OCI-LY1 (cell line): ENCODE results near the gene PNPLA5.

Experiments used
- H2AFZ ChIP-seq: fragments of 200-600 bp; sonication (generic), shearing (Covaris generic); 2 replicates; pipeline ENCODE4 v1.6.0; 2014; ENCODE audit warnings: antibody characterized with exemption, mild to moderate bottlenecking, low read length
- H3F3A ChIP-seq: fragments of 200-600 bp; sonication (generic), shearing (Covaris generic); 2 replicates; pipeline ENCODE4 v1.6.0; 2014; ENCODE audit warnings: mild to moderate bottlenecking, antibody characterized with exemption, low read length, moderate library complexity; ENCODE audit not compliant: insufficient read depth
- H3K27ac ChIP-seq: fragments of 200-600 bp; sonication (generic); 2 replicates; pipeline ENCODE4 v1.5.1; 2014; ENCODE audit warnings: low read length, mixed run types, mild to moderate bottlenecking, low read depth; ENCODE audit not compliant: poor library complexity, severe bottlenecking
- H3K27me3 ChIP-seq: fragments of 200-600 bp; sonication (generic); 2 replicates; pipeline ENCODE4 v1.6.0; 2014; ENCODE audit warnings: antibody characterized with exemption, mild to moderate bottlenecking, low read length, moderate library complexity; ENCODE audit not compliant: insufficient read depth
- H3K36me3 ChIP-seq: fragments of 200-600 bp; sonication (generic); 2 replicates; pipeline ENCODE4 v1.6.1; 2014; ENCODE audit warnings: mild to moderate bottlenecking, antibody characterized with exemption, low read length, moderate library complexity, mixed read lengths; ENCODE audit not compliant: insufficient read depth
- H3K4me1 ChIP-seq: fragments of 200-600 bp; sonication (generic); 2 replicates; pipeline ENCODE4 v1.5.1; 2014; ENCODE audit warnings: mild to moderate bottlenecking, low read length, moderate library complexity; ENCODE audit not compliant: insufficient read depth, severe bottlenecking
- H3K4me2 ChIP-seq: fragments of 200-600 bp; sonication (generic), shearing (Covaris generic); 2 replicates; pipeline ENCODE4 v1.6.1; 2014; ENCODE audit warnings: low read length
- H3K4me3 ChIP-seq: fragments of 200-600 bp; sonication (generic); 2 replicates; pipeline ENCODE4 v1.5.1; 2014; ENCODE audit warnings: low read length, low read depth, mild to moderate bottlenecking, mixed read lengths; ENCODE audit not compliant: poor library complexity, severe bottlenecking
- H3K79me2 ChIP-seq: fragments of 200-600 bp; shearing (Covaris generic); 2 replicates; pipeline ENCODE4 v1.6.1; 2016; ENCODE audit warnings: mixed run types, low read length, mixed read lengths; ENCODE audit not compliant: insufficient read depth
- H3K9ac ChIP-seq: fragments of 200-600 bp; sonication (generic), shearing (Covaris generic); 2 replicates; pipeline ENCODE4 v1.6.1; 2014; ENCODE audit warnings: mild to moderate bottlenecking, low read length, mixed read lengths
- H3K9me2 ChIP-seq: fragments of 200-600 bp; sonication (generic), shearing (Covaris generic); 2 replicates; pipeline ENCODE4 v1.6.1; 2014; ENCODE audit warnings: low read depth, mild to moderate bottlenecking, low read length, mixed read lengths
- H3K9me3 ChIP-seq: fragments of 200-600 bp; shearing (Covaris generic); 2 replicates; pipeline ENCODE4 v1.6.1; 2014; ENCODE audit warnings: low read length, mixed read lengths
- H4K20me1 ChIP-seq: fragments of 200-600 bp; sonication (generic), shearing (Covaris generic); 2 replicates; pipeline ENCODE4 v1.6.0; 2016; ENCODE audit warnings: mild to moderate bottlenecking, low read length; ENCODE audit not compliant: insufficient read depth
- CTCF ChIP-seq: fragments of 200-600 bp; sonication (generic), shearing (Covaris generic); IDR thresholded peaks from 2 replicates; pipeline ENCODE4 v1.5.1; 2017; ENCODE audit warnings: mild to moderate bottlenecking, antibody characterized with exemption, low read length, moderate library complexity, mixed read lengths
- EZH2 ChIP-seq: fragments of 200-600 bp; sonication (generic), shearing (Covaris generic); IDR thresholded peaks from 2 replicates; pipeline ENCODE4 v1.8.0; 2017; ENCODE audit warnings: borderline replicate concordance, mixed run types, mild to moderate bottlenecking, antibody characterized with exemption, low read length, moderate library complexity, mixed read lengths

PNPLA5 gene

GRCh38 chr22:43854121-43854785 lies 37.6 kb downstream of the PNPLA5 start:
- no peak overlapping the region for H2AFZ ChIP-seq
- H3K9ac ChIP-seq = no peak overlapping the region
- H3K27ac ChIP-seq = no peak overlapping the region
- no peaks in the 10 kb centered on the region for H3F3A ChIP-seq
- no peaks in the 10 kb centered on the region; the same call in 1 of the 2 replicates for H3K27me3 ChIP-seq
- no peaks in the 10 kb centered on the region for H3K9me3 ChIP-seq
- no peak for TF ChIP-seq CTCF
- no peak for TF ChIP-seq EZH2
- H3K36me3 ChIP-seq = no peaks in the 10 kb centered on the region
- H4K20me1 ChIP-seq = no peaks in the 10 kb centered on the region
- H3K9me2 ChIP-seq = no peaks in the 10 kb centered on the region
- no peaks in the 10 kb centered on the region for H3K79me2 ChIP-seq
- H3K4me1 ChIP-seq = no peaks in the 10 kb centered on the region
- H3K4me3 ChIP-seq = no peak overlapping the region
- no peak overlapping the region for H3K4me2 ChIP-seq

GRCh38 chr22:43853328-43853931 lies 38.4 kb downstream of the PNPLA5 start:
- no peaks in the 10 kb centered on the region for H3K4me1 ChIP-seq
- no peak overlapping the region for H2AFZ ChIP-seq
- no peak overlapping the region for H3K4me2 ChIP-seq
- H3K36me3 ChIP-seq = no peaks in the 10 kb centered on the region
- no peaks in the 10 kb centered on the region for H3F3A ChIP-seq
- H3K9ac ChIP-seq = no peak overlapping the region
- TF ChIP-seq EZH2 = no peak
- no peak for TF ChIP-seq CTCF
- H3K79me2 ChIP-seq = no peaks in the 10 kb centered on the region
- H4K20me1 ChIP-seq = no peaks in the 10 kb centered on the region
- no peak overlapping the region for H3K4me3 ChIP-seq
- H3K27me3 ChIP-seq = no peaks in the 10 kb centered on the region; the same call in 1 of the 2 replicates
- H3K9me2 ChIP-seq = no peaks in the 10 kb centered on the region
- H3K9me3 ChIP-seq = no peaks in the 10 kb centered on the region
- no peak overlapping the region for H3K27ac ChIP-seq

GRCh38 chr22:43852573-43853327 lies 39.1 kb downstream of the PNPLA5 start:
- no peak for TF ChIP-seq CTCF
- Histone ChIP-seq H3K4me3 (no peak overlapping the region), H3K4me2 (no peak overlapping the region), H3K27me3 (no peaks in the 10 kb centered on the region; the same call in 1 of the 2 replicates), H3K36me3 (no peaks in the 10 kb centered on the region), H4K20me1 (no peaks in the 10 kb centered on the region), H3K9me3 (no peaks in the 10 kb centered on the region), H3K27ac (no peak overlapping the region), H2AFZ (no peak overlapping the region), H3K9me2 (no peaks in the 10 kb centered on the region), H3K79me2 (no peaks in the 10 kb centered on the region), H3K4me1 (no peaks in the 10 kb centered on the region), H3K9ac (no peak overlapping the region), H3F3A (no peaks in the 10 kb centered on the region)
